MM.1S (cell line): ENCODE measurements around the gene DPH3.

Experiments
- CTCF ChIP-seq: fragments of 300-600 bp; sonication (generic); IDR thresholded peaks from 2 replicates; pipeline ENCODE4 v1.5.1; 2016; ENCODE audit warnings: antibody characterized with exemption, low read length, mixed read lengths
- EZH2 ChIP-seq: fragments of 300-600 bp; sonication (generic); optimal IDR thresholded peaks from 2 replicates; pipeline ENCODE3; 2017; ENCODE audit warnings: low read depth, mild to moderate bottlenecking, antibody characterized with exemption, low read length, mixed read lengths
- EZH2phosphoT487 ChIP-seq: fragments of 300-600 bp; sonication (generic); IDR thresholded peaks from 2 replicates; pipeline ENCODE4 v1.6.1; 2018; ENCODE audit warnings: antibody characterized with exemption, low read length

- TF ChIP-seq CTCF (no peak), EZH2phosphoT487 (no peak), EZH2 (no peak)
Measured at GRCh38 chr3:16255326-16255725, 9.4 kb downstream of the DPH3 start.
